B cell (primary cell): Measurements from ENCODE around the gene SMARCA4. TPM values are rescaled to one million over a fixed set of nuclear protein-coding genes. Genes with fewer than 3 reads are reported as not detected.

Source experiments
- ATAC-seq: fragments of 200-7000 bp; cut with Tn5 transposase; one replicate; pipeline ENCODE4 v1.10.0; 2021; ENCODE audit warnings: low read depth, mild to moderate bottlenecking, moderate number of reproducible peaks, moderate library complexity
- CTCF ChIA-PET: fragments of 350-600 bp; sonication (Branson Sonifier 250); formaldehyde crosslinking; loops from one replicate; lab custom pipeline; 2021; ENCODE audit warnings: antibody characterized with exemption, inconsistent platforms; lab: Charles Lee
- POLR2A ChIA-PET: fragments of 350-600 bp; sonication (Branson Sonifier 250); formaldehyde crosslinking; loops from one replicate; lab custom pipeline; 2021; ENCODE audit warnings: antibody characterized with exemption; lab: Charles Lee
- DNase-seq: peaks from one replicate; pipeline ENCODE4 v3.0.0; 2013
- H2AFZ ChIP-seq: 2 replicates; pipeline ENCODE4 v1.6.1; 2012; ENCODE audit warnings: mild to moderate bottlenecking, low read depth, low read length; ENCODE audit not compliant: insufficient read depth, poor library complexity, severe bottlenecking
- H3K27ac ChIP-seq, 2 donors: 1 replicate in 1 of 2; 2 replicates in 1 of 2; pipeline ENCODE4 v1.5.1; 2012 to 2013; ENCODE audit warnings: low read length in 2 of 2, mild to moderate bottlenecking in 2 of 2, moderate library complexity in 1 of 2
- H3K27me3 ChIP-seq, 4 experiments: fragments of 200-600 bp in 1 of 4; sonication (generic) in 1 of 4; replicated peaks in 1 of 4; 1 replicate in 2 of 4; 2 replicates in 2 of 4; pipeline versions ENCODE4 v1.6.1 to v1.7.0; 2013 to 2016; ENCODE audit warnings: low read length in 3 of 4, mild to moderate bottlenecking in 2 of 4, mixed read lengths in 1 of 4, moderate library complexity in 1 of 4; ENCODE audit not compliant: insufficient read depth in 4 of 4, control insufficient read depth in 3 of 4; ENCODE audit errors: control extremely low read depth in 1 of 4
- H3K36me3 ChIP-seq, 2 experiments: replicated peaks in 1 of 2; 1 replicate in 1 of 2; 2 replicates in 1 of 2; pipeline versions ENCODE4 v1.6.1 to v1.7.1; 2013; ENCODE audit warnings: low read length in 1 of 2; ENCODE audit not compliant: insufficient read depth in 2 of 2, control insufficient read depth in 1 of 2; ENCODE audit errors: control extremely low read depth in 1 of 2, extremely low read depth in 1 of 2
- H3K4me1 ChIP-seq, 2 donors: fragments of 200-600 bp in 1 of 2; sonication (generic) in 1 of 2; 1 replicate in 1 of 2; 2 replicates in 1 of 2; pipeline versions ENCODE4 v1.5.1 to v1.6.1; 2013 to 2017; ENCODE audit warnings: low read length in 2 of 2; ENCODE audit not compliant: control insufficient read depth in 2 of 2, insufficient read depth in 2 of 2
- H3K4me2 ChIP-seq: replicated peaks from 2 replicates; pipeline ENCODE3; 2012; ENCODE audit warnings: mild to moderate bottlenecking, low read depth, low read length; ENCODE audit not compliant: poor library complexity, severe bottlenecking
- H3K4me3 ChIP-seq, 5 experiments: fragments of 200-600 bp in 1 of 5; sonication (generic) in 1 of 5; 1 replicate in 3 of 5; 2 replicates in 2 of 5; pipeline versions ENCODE4 v1.5.1 to v1.7.0; 2011 to 2016; ENCODE audit warnings: low read length in 4 of 5, mild to moderate bottlenecking in 4 of 5, low read depth in 2 of 5, control low read depth in 1 of 5, moderate library complexity in 1 of 5; ENCODE audit not compliant: insufficient read depth in 1 of 5; ENCODE audit errors: control extremely low read depth in 1 of 5, extremely low read depth in 1 of 5
- H3K79me2 ChIP-seq: fragments of 200-600 bp; sonication (generic); one replicate; pipeline ENCODE4 v1.6.0; 2016; ENCODE audit warnings: low read length; ENCODE audit not compliant: control insufficient read depth, insufficient read depth
- H3K9ac ChIP-seq: fragments of 200-600 bp; sonication (generic); 2 replicates; pipeline ENCODE4 v1.6.1; 2017; ENCODE audit warnings: mild to moderate bottlenecking, low read length, moderate library complexity
- H3K9me3 ChIP-seq, 3 donors: one replicate each; pipeline versions ENCODE4 v1.6.1 to v1.7.1; 2013; ENCODE audit warnings: low read length in 2 of 3; ENCODE audit not compliant: control insufficient read depth in 2 of 3, insufficient read depth in 1 of 3; ENCODE audit errors: control extremely low read depth in 1 of 3
- H4K20me1 ChIP-seq: 2 replicates; pipeline ENCODE4 v1.6.0; 2012; ENCODE audit warnings: mild to moderate bottlenecking, low read length; ENCODE audit not compliant: insufficient read depth, control insufficient read depth, poor library complexity, severe bottlenecking
- H3K27ac Mint-ChIP-seq: one replicate; pipeline ENCODE4 v1.8.0; 2021; ENCODE audit warnings: mixed read lengths
- H3K27me3 Mint-ChIP-seq: one replicate; pipeline ENCODE4 v1.8.0; 2021; ENCODE audit warnings: mixed read lengths
- H3K4me1 Mint-ChIP-seq: one replicate; pipeline ENCODE4 v1.8.0; 2021; ENCODE audit warnings: mixed read lengths
- H3K4me3 Mint-ChIP-seq: one replicate; pipeline ENCODE4 v1.8.0; 2021; ENCODE audit warnings: mixed read lengths
- H3K9me3 Mint-ChIP-seq: one replicate; pipeline ENCODE4 v1.8.0; 2022; ENCODE audit warnings: mixed read lengths; ENCODE audit not compliant: insufficient read depth
- CTCF ChIP-seq: fragments of 200-600 bp; IDR thresholded peaks from one replicate; pipeline ENCODE4 v1.8.0; 2022; ENCODE audit warnings: antibody characterized with exemption, mild to moderate bottlenecking
- EZH2 ChIP-seq: IDR thresholded peaks from 2 replicates; pipeline ENCODE4 v1.6.1; 2012; ENCODE audit warnings: borderline replicate concordance, low read depth, mild to moderate bottlenecking, moderate library complexity, low read length; ENCODE audit not compliant: insufficient read depth, poor library complexity, severe bottlenecking
- WGBS: methylation state at CpG from one replicate; pipeline ENCODE4 v1.1.5; 2013; ENCODE audit warnings: missing lambda C conversion rate; ENCODE audit not compliant: insufficient coverage; 5-methylcytosine and 5-hydroxymethylcytosine counted together
- intact Hi-C: fragments of 100-400 bp; cut with micrococcal nuclease; formaldehyde crosslinking; loops from one replicate; pipeline ENCODE4 v1.10.0; 2022
- polyA plus RNA-seq: library from polyadenylated mRNA; depleted of rRNA; stranded (reverse); fragments of >200 nt; gene quantifications from 2 replicates; pipeline ENCODE4 v1.2.3, GENCODE V29; 2012
- total RNA-seq, 2 donors: library from RNA; stranded (reverse); fragments of 120-200 nt in 1 of 2; gene quantifications; 1 replicate in 1 of 2; 2 replicates in 1 of 2; pipeline versions ENCODE4 v1.2.3 to v1.2.4, GENCODE V29; 2013 to 2022

SMARCA4 gene
- total and polyA plus RNA-seq, 2 donors (not counting 1 experiment from before 2014, with no cell fraction given) = 49.7 to 82.3 TPM

GRCh38 chr19:10961073-10961860 is 437 bp downstream of the SMARCA4 start:
- H3K27me3 ChIP-seq = no peaks in the 10 kb centered on the region
- H3K36me3 ChIP-seq = no peaks in the 10 kb centered on the region
- peaks cover 57% of the 10 kb centered on the region for H3K79me2 ChIP-seq
- Mint-ChIP-seq H3K4me3 (peak overlapping the region; percentile 93), H3K4me1 (peaks cover 43% of the 10 kb centered on the region), H3K9me3 (no peaks in the 10 kb centered on the region), H3K27me3 (no peaks in the 10 kb centered on the region), H3K27ac (peak overlapping the region; percentile 94)
- peak overlapping the region; percentile 88 for H3K9ac ChIP-seq
- peaks cover 22 to 39% of the 10 kb centered on the region in 2 donors for H3K4me1 ChIP-seq
- intact Hi-C loops = loop anchor here (2.0 to 5.0 kb wide), 3 partner anchors 18 to 244 kb away; no protein-coding TSS in a partner anchor
- peak overlapping the region; percentile 82 for H2AFZ ChIP-seq
- H3K27ac ChIP-seq = peak overlapping the region in 1 of 2 donors; percentile 71
- TF ChIP-seq EZH2 = no peak
- TF ChIP-seq CTCF = no peak
- H4K20me1 ChIP-seq = peaks cover 21% of the 10 kb centered on the region
- DNase-seq (no peak), ATAC-seq (peak; percentile 42)
- WGBS = under 1% methylated on average over 90 of the region's 92 CpGs
- H3K4me2 ChIP-seq = peak overlapping the region; percentile 95
- no peaks in the 10 kb centered on the region for H3K9me3 ChIP-seq
- ChIA-PET POLR2A (interaction anchor here (0.5 to 0.6 kb wide), 2 partner anchors 19 to 65 kb away, joined by 3 to 4 read pairs; no protein-coding TSS in a partner anchor), CTCF (interaction anchor here (0.6 to 1.1 kb wide), 3 partner anchors 24 to 317 kb away, joined by 3 to 5 read pairs (median 5); no protein-coding TSS in a partner anchor)
- peak overlapping the region; percentile 50 to 90 (median 80) for H3K4me3 ChIP-seq

- Mint-ChIP-seq H3K27me3 (no peaks in the 10 kb centered on the region), H3K4me3 (peak overlapping the region; percentile 64), H3K9me3 (no peaks in the 10 kb centered on the region), H3K27ac (peak overlapping the region; percentile 41), H3K4me1 (peaks cover 48% of the 10 kb centered on the region)
- DNase-seq (no peak), ATAC-seq (no peak)
- no peak overlapping the region for H2AFZ ChIP-seq
- TF ChIP-seq EZH2 = no peak
- no peak for TF ChIP-seq CTCF
- WGBS = 91% methylated on average over 8 of the region's 10 CpGs
- no peaks in the 10 kb centered on the region for H3K9me3 ChIP-seq
- H3K4me2 ChIP-seq = no peak overlapping the region
- H3K36me3 ChIP-seq = no peaks in the 10 kb centered on the region
- intact Hi-C loops = loop anchor here (5.0 kb wide), 1 partner anchor 84 kb away; no protein-coding TSS in a partner anchor
- no peak overlapping the region for H3K9ac ChIP-seq
- no peaks in the 10 kb centered on the region for H3K27me3 ChIP-seq
- peaks cover 22 to 54% of the 10 kb centered on the region in 2 donors for H3K4me1 ChIP-seq
- H3K27ac ChIP-seq = no peak overlapping the region
- peaks cover 70% of the 10 kb centered on the region for H3K79me2 ChIP-seq
- no peak overlapping the region for H3K4me3 ChIP-seq
- POLR2A ChIA-PET = no interaction called here
- peaks cover 21% of the 10 kb centered on the region for H4K20me1 ChIP-seq
- CTCF ChIA-PET = interaction anchor here (1.2 kb wide), 1 partner anchor 163 kb away, joined by 3 read pairs; no protein-coding TSS in a partner anchor
Observed at GRCh38 chr19:10962863-10963262, 2.0 kb downstream of the SMARCA4 start.
